ENCODE measurements around the gene ZNF844.
"Not testable (repeated sequence)": the region's sequence is repeated elsewhere in the genome, so short reads cannot be mapped to it uniquely, and the experiment has no call there.

Gene ZNF844

DNA sequence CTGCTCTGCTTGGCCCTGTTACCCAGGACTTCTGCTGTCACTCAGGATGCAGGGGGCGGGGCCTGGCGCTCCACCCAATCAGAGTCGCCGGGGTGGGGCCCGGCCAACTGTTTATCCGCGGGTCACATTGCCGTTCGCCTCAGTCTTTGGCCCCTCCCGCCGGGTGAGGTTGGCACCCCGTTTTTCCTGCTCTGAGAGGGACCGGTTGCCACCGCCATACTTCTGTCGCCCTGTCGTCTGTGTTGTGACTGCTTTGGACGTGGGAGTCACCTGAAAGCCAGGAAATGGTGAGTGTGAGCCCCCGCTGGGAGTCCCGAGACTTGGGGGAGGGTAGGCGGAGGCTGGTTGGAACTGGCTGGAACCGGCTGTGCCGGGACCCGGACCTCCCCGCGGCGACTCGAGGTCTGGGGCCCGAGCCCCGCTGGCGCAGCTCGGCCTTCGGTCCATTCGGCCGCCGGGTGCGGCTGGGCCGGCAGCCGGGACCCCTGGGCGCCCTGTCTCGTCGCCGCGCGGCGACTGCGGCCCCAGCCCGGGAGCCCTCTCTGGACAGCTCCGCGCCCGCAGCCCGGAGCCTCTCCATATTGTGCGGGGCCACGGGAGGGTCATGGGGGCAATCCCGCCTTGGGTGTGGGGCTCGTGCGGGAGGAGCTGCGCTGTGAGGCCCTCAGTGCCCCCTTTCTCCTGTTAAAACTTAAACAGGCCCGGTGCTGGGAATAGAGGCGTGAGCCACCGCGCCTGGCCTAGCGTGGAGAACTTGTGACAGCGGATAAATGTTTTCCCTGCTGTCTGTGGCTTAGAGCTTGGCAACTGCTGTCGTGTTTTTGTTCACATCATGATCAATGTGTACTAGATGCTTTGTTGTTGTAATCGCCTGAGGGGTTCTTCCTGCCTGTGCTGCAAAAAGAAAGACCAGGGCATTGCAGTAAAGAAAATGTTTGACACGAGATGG lies at the start of gene ZNF844:
TSS of gene ZNF844 (plus strand) at position 142 of the 949 bp plus-strand sequence. CDS start at position 285, 143 bp downstream.
- peak; percentile 52 to 71 (median 56) for DNase-seq (ENCODE audit: low read depth in 4 of 4, low spot score in 1 of 4)

DNA sequence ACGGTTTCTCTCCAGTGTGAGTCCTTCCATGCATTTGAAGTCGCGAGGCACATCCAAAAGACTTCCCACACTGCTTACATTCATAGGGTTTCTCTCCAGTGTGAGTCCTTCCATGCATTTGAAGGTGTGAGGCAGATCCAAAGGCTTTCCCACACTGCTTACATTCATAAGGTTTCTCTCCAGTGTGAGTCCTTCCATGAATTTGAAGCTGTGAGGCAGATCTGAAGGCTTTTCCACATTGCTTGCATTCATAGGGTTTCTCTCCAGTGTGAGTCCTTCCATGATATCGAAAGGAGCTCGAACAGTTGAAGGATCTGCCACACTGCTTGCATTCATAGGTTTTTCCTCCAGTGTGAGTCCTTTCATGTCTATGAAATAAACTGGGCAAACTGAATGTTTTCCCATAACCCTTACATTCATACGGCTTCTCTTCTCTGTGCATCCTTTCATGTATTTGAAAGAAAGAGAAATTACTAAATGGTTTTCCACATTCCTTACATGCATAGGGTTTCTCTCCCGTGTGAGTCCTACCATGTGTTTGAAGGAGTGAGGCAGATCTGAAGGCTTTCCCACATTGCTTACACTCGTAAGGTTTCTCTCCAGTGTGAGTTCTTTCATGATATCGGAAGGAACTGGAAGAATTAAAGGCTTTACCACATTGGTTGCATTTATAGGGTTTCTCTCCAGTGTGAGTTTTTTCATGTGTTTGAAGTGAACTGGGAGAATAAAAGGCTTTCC lies 49.3 kb upstream of the ZNF844 start:
- DNase-seq (ENCODE audit: low read depth in 4 of 4, low spot score in 1 of 4): no peak

DNA sequence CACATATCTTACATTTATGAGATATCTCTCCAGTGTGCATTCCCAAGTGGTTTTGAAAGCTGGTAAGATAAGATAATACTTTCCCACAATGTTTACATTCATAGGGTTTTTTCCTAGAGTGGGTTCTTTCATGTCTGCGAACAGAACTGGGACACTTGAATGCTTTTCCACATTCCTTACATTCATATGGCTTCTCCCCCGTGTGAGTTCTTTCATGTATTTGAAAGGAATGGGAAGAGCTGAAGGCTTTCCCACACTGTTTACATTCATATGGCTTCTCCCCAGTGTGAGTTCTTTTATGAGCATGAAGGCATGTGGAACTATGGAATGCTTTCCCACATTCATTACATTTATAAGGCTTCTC lies 48.8 kb upstream of the ZNF844 start:
- DNase-seq (ENCODE audit: low read depth in 4 of 4, low spot score in 1 of 4): no peak

DNA sequence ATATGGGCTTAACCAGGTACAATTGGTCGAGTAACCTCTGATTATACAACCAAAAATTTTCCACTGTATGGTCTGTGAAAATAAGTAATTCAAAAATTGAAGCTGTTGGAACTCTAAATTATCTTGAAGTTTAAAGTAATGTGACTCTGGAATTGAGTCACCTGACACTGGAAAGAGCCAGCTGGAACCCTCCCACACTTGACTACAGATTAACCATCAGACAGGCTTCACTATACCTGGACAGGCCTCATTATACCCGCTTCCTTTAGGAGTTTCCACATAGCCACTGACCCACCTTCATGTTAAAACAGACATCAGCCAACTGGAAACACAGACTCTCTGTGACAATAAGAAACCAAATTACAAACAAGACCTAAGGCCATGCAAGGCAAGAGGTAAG lies 30.3 kb upstream of the ZNF844 start:
- no peak for DNase-seq (ENCODE audit: low read depth in 4 of 4, low spot score in 1 of 4)

DNA sequence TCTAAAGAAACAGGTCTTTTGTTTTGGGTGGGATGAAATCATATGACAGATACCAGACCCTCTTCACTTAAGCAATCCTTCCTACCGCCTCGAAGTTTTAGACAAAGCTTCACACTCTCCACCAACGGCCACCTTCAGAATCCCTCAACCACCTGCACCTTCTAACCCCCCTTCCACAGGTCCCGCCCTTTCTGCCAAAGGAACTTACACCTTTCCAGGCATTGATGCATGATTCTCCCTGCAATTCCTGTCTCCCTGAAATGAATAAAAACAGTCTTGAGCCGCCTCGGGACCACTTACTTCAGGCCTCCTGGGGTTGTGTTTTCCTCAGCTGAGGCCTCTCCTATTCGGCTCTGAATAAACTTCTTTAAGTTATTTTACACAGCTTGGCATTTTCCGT lies 29.9 kb upstream of the ZNF844 start:
- no peak for DNase-seq (ENCODE audit: low read depth in 4 of 4, low spot score in 1 of 4)

DNA sequence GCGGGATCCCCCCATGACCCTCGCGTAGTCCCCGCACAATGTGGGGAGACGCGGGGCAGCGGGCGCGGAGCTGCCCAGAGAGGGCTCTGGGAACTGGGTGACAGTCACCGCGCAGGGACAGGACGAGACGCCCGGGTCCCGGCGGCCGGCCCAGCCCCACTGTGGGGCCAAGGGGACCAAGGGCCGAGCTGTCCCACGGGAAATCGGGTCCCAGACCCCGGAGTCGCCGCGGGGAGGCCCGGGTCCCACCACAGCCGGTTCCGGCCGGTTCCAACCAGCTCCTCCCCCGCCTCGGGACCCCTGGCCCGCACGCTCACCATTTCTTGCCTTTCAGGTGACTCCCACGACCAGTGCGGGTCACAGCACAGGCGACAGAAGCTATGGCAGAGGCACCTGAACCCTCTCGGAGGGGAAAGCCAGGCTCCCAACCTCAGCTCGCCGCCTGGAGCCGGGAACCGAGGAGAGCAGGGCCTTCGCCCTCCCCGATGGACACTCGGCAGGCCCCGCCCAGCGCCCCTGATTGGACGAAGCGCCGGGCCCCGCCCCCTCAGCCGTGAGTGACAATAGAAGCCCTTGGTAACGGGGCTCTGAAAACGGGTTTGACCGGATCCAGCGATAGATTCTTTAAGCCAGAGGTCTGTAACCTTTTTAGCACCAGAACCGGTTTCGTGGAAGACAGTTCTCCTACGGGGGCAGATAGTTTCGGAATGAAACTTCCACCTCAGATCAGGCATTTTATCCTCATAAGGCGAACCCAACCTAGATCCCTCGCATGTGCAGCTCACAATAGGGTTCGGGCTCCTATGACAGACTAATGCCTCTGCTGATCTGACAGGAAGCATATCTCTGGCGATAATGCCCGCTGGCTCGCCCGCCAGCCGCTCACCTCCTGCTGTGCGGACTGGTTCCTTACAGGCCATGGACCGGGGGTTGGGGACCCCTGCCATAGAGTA lies 29.0 kb upstream of the ZNF844 start, which contains the start of gene ZNF433:
TSS of gene ZNF433 (minus strand) at position 460 of the 953 bp plus-strand sequence. CDS start at position 320, 140 bp downstream.
- DNase-seq (ENCODE audit: low read depth in 4 of 4, low spot score in 1 of 4): peak; percentile 17 to 78 (median 57)

DNA sequence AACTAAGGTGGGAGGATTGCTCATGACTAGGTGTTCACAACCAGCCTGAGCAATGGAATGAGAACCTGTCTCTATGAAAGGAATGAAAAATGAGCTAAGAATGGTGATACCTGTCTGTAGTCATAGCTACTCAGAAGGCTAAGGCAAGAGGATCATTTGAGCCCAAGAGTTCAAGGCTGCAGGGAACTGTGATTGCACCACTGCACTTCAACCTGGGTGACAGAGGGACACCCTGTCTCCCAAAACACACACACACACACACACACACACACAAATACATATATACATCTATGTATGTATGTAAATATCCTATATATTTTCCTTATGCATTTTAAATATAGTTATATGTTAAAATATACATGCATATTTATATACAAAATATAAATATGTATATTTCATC lies 21.6 kb upstream of the ZNF844 start:
- DNase-seq (ENCODE audit: low read depth in 4 of 4, low spot score in 1 of 4): no peak

DNA sequence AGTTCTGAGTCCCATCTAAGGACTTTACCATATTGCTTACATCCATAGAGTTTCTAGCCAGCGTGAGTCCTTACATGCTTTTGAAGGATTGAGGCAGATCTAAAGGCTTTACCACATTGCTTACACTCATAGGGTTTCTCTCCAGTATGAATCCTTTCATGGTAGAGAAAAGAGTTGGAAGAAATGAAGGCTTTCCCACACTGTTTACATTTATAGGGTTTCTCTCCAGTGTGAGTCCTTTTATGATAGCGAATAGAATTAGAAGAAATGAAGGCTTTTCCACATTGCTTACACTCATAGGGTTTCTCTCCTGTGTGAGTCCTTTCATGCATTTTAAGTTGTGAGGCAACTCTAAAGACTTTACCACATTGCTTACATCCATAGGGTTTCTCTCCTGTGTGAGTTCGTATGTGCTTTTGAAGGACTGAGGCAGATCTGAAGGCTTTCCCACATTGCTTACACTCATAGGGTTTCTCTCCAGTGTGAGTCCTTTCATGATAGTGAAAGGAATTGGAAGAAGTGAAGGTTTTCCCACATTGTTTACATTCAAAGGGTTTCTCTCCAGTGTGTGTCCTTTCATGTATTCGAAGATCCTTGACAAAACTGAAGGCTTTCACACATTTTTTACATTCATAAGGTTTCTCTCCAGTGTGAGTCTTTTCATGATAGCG lies 20.6 kb upstream of the ZNF844 start:
- DNase-seq (ENCODE audit: low read depth in 4 of 4, low spot score in 1 of 4): no peak

DNA sequence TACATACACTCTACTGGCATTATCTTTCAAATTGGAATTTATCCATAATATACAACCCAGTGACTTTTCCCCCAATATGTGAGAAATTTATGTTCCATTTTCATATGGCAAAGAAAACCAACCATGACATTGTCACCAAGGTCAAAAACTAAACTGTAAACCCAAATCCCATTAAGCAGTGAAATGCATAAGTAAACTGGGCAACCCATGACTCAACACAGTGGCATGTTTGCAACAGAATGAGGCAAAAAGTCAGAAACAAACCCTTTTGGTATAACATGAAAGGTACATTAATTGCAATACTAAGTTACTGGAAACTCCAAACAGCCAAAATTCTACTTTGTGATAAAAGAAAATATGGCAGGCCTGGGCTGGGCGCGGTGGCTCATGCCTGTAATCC lies 16.7 kb upstream of the ZNF844 start:
- no peak for DNase-seq (ENCODE audit: low read depth in 4 of 4, low spot score in 1 of 4)

DNA sequence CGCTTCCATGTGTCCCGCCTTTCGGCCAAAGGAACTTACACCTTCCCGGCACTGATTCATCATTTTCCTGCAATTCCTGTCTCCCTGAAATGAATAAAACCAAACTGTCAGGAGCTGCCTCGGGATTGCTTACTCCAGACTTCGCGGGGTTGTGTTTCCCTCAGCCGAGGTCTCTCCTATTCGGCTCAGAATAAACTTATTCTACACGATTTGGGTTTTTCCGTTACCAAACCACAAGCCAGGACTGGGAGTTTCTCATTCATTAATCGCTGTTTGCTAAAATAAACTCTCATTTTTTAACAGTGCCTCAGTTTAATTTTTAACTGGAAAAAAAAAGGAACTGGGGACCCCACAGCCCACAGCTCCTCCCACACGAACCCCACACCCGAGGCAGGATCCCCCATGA lies 12.4 kb upstream of the ZNF844 start:
- no peak for DNase-seq (ENCODE audit: low read depth in 4 of 4, low spot score in 1 of 4)

DNA sequence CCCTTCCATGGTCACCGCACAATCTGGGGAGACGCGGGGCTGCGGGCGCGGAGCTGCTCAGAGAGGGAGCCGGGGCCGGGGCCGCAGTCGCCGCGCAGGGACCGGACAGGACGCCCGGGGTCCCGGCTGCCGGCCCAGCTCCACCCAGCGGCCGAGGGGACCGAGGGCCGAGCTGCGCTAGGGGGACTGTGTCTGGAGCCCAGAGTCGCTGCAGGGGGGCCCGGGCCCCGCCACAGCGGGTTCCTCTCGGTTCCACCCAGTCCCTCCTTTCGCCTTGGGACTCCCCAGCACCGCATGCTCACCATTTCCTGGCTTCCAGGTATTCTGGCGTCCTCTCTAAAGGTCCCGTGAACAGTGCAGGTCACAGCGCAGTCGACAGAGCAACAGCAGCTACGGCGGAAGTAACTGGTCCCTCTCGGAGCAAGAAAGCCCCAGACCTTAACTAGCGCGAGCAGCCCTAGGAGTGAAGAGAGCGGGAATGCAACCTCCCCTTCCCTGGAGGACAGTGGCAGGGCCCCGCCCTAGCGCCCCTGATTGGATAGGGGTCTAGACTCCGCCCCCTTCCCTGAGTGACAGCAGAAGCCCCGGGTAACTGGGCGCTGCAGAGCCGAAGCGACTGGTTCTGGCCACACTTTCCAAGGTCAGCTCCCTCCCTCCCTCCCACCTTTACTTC lies 11.9 kb upstream of the ZNF844 start, which contains the start of gene ZNF878:
TSS of gene ZNF878 (minus strand) at position 465 of the 673 bp plus-strand sequence. CDS start at position 305, 160 bp downstream.
- DNase-seq (ENCODE audit: low read depth in 4 of 4, low spot score in 1 of 4): peak in 2 of 4 experiments; percentile 53 to 64

DNA sequence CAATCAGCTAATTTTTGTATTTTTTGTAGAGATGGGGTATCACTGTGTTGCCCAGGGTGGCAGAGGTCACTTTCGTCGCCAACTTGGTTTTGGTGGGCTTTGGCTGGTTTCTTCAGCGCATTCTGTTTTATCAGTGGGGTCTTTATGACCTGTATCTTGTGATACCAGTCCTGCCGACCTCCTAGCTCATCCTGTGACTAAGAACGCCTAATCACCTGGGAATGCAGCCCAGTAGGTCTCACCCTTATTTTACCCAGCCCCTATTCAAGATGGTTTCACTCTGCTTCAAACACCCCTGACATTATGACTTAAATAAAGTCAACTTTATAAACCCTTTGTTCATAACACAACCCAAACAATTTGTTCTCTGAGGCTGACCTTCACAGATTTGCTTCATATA lies 8.7 kb upstream of the ZNF844 start:
- DNase-seq (ENCODE audit: low read depth in 4 of 4, low spot score in 1 of 4): no peak

DNA sequence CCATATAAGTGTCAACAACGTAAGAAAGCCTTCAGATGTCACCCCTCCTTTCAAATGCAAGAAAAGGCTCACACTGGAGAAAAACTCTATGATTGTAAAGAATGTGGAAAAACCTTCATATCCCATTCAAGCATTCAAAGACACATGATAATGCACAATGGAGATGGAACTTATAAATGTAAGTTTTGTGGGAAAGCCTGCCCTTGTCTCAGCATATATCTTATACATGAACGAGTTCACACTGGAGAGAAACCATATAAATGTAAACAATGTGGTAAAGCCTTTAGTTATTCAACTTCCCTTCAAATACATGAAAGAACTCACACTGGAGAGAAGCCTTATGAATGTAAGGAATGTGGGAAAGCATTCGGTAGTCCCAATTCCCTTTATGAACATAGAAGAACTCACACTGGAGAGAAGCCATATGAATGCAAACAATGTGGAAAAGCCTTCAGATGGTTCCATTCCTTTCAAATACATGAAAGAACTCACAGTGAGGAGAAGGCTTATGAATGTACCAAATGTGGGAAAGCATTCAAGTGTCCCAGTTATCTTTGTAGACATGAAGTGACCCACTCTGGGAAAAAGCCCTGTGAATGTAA lies 11.1 kb downstream of the ZNF844 start:
- DNase-seq (ENCODE audit: low read depth in 4 of 4, low spot score in 1 of 4): no peak

DNA sequence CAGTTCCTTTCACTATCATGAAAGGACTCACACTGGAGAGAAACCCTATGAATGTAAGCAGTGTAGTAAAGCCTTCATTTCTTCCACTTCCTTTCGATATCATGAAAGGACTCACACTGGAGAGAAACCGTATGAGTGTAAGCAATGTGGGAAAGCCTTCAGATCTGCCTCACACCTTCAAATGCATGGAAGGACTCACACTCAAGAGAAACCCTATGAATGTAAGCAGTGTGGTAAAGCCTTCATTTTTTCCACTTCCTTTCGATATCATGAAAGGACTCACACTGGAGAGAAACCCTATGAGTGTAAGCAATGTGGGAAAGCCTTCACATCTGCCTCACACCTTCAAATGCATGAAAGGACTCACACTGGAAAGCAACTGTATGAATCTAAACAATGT lies 11.8 kb downstream of the ZNF844 start:
- DNase-seq (ENCODE audit: low read depth in 4 of 4, low spot score in 1 of 4): not testable (repeated sequence)

DNA sequence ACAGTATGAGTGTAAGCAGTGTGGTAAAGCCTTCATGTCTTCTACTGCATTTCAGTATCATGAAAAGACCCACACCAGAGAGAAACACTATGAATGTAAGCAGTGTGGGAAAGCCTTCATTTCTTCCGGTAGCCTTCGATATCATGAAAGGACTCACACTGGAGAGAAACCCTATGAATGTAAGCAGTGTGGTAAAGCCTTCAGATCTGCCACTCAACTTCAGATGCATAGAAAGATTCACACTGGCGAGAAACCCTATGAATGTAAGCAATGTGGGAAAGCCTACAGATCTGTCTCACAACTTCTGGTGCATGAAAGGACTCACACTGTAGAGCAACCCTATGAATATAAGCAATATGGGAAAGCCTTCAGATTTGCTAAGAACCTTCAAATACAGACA lies 12.8 kb downstream of the ZNF844 start:
- no peak for DNase-seq (ENCODE audit: low read depth in 4 of 4, low spot score in 1 of 4)

DNA sequence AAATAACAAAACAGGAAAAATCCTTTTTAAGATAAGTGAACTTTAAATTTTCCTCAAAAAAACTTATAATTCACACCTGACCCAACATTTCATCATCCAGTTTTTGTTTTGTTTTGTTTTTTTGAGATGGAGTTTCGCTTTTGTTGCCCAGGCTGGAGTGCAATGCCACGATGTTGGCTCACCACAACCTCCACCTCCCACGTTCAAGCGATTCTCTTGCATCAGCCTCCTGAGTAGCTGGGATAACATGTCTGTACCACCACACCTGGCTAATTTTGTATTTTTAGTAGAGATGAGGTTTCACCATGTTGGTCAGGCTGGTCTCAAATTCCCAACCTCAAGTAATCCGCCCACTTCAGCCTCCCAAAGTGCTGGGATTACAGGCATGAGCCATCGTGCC lies 18.8 kb downstream of the ZNF844 start:
- not testable (repeated sequence) for DNase-seq (ENCODE audit: low read depth in 4 of 4, low spot score in 1 of 4)

DNA sequence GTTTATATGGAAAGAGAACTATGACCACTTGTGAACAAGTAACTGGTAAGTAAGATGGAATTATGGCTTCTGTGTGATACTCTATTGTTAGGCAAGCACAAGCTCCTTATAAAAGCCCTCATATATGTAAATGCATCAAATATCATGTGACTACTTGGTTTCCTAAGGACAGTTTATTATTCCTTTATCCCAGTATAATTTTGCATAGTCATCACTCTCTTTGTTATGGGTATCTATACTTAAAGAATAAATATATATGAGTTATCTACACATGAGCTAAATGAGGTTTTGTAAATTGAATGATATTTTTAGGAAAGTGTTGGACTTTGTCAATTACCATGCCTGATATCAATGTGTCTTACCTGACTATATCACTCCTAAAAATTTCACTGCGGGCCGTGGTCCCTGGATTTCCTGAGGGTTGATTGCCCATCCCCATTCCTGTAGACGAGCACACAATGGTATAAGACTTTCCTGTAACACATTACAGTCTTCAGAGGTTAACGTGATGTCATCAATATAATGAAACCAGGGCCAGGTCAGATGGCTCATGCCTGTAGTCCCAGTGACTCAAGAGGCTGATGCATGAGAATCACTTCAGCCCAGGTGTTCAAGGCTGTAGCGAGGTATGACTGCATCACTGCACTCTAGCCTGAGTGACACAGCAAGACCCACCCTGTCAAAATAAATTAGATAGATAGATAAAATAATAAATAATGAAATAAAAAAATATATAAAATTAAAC lies 20.7 kb downstream of the ZNF844 start:
- DNase-seq (ENCODE audit: low read depth in 4 of 4, low spot score in 1 of 4): no peak

DNA sequence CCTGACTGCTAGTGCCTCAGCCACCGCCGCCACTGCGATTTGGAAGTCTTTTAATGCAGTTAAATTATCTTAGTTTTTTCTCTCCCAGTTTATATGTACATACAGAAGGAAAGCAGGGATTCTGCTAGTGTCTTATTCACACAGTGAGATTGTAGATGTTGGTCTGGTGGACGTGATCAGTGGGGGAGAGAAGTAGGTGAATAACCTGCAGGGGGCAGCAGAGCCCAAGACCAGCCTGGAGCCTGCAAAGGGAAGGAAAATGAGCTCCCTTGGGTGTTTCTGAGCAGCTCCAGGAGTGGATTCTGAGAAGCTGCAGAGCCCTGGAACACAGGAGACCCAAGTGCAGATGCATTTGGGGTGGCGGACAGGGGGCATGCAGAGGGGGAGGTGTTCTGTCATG lies 26.3 kb downstream of the ZNF844 start:
- DNase-seq (ENCODE audit: low read depth in 4 of 4, low spot score in 1 of 4): peak; percentile 45 to 56 (median 52)
